Uterus (tissue), 2 donors: ENCODE results near the gene KIF26B.

Experiments used
- POLR2A ChIP-seq, 2 donors: fragments of 450-650 bp; IDR thresholded peaks; one replicate each; pipeline ENCODE4 v1.6.1; 2016; ENCODE audit warnings: antibody characterized with exemption in 2 of 2, mild to moderate bottlenecking in 1 of 2, moderate library complexity in 1 of 2
- TF ChIP-seq, protein P1 (sequence below), 4 experiments: fragments of 200-600 bp in 2 of 4; fragments of 450-650 bp in 2 of 4; sonication (generic) in 2 of 4; IDR thresholded peaks; one replicate each; pipeline ENCODE4 v1.5.1; 2016 to 2019; ENCODE audit warnings: antibody characterized with exemption in 4 of 4, mild to moderate bottlenecking in 2 of 4, moderate library complexity in 1 of 4

DNA sequence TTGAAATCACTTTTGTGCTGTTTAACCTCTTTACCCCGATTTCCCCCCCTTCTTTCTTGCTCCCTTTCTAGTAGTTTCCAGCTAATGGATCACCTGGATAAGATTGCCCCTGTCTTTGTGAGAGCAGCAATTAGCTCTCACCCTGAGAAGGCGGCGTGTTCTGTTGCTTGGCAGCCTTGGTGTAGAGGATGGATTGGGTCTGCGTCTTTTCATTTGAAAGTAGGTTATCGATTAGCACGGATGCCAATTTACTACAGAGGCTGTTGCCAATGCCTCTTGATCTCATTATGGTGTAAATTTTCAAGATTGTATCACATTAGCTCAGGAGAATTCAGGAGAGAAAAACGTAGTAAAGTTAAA lies 26.4 kb downstream of the KIF26B start:
- TF ChIP-seq, protein P1, sequence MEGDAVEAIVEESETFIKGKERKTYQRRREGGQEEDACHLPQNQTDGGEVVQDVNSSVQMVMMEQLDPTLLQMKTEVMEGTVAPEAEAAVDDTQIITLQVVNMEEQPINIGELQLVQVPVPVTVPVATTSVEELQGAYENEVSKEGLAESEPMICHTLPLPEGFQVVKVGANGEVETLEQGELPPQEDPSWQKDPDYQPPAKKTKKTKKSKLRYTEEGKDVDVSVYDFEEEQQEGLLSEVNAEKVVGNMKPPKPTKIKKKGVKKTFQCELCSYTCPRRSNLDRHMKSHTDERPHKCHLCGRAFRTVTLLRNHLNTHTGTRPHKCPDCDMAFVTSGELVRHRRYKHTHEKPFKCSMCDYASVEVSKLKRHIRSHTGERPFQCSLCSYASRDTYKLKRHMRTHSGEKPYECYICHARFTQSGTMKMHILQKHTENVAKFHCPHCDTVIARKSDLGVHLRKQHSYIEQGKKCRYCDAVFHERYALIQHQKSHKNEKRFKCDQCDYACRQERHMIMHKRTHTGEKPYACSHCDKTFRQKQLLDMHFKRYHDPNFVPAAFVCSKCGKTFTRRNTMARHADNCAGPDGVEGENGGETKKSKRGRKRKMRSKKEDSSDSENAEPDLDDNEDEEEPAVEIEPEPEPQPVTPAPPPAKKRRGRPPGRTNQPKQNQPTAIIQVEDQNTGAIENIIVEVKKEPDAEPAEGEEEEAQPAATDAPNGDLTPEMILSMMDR (IDR thresholded peaks at IDR 0.05): no peak
- TF ChIP-seq POLR2A (IDR thresholded peaks at IDR 0.05): no peak
